ENCODE measurements around the gene SPSB3.

The SPSB3 gene

GRCh38 chr16:1773703-1774447 is 8.5 kb downstream of the SPSB3 start:
- DNase-seq = no peak

- peak; percentile 39 for DNase-seq
Measured at GRCh38 chr16:1772908-1773702, 9.3 kb downstream of the SPSB3 start, which contains the start of gene MRPS34. Gene MRPS34 (minus strand): TSS chr16:1773134. CDS start chr16:1773119, 15 bp downstream.

- peak; percentile 15 for DNase-seq
Measured at GRCh38 chr16:1772362-1772907, 9.9 kb downstream of the SPSB3 start, which contains the start of gene EME2. Gene EME2 (plus strand): TSS chr16:1772810. CDS start chr16:1773228, 418 bp downstream.

GRCh38 chr16:1771864-1772361 is 10.5 kb downstream of the SPSB3 start:
- no peak for DNase-seq

- DNase-seq = no peak
Measured at GRCh38 chr16:1771188-1771863, 11.0 kb downstream of the SPSB3 start, which contains the start of gene NME3. Gene NME3 (minus strand): TSS chr16:1771543. CDS start chr16:1771534, 9 bp downstream.

GRCh38 chr16:1770328-1771187 is 11.8 kb downstream of the SPSB3 start:
- DNase-seq = no peak

- no peak for DNase-seq
Measured at GRCh38 chr16:1769402-1770300, 12.7 kb downstream of the SPSB3 start.

GRCh38 chr16:1768767-1769401 is 13.5 kb downstream of the SPSB3 start:
- DNase-seq = no peak

- DNase-seq = no peak
Measured at GRCh38 chr16:1768061-1768766, 14.2 kb downstream of the SPSB3 start.

- no peak for DNase-seq
Measured at GRCh38 chr16:1767116-1767994, 15.0 kb downstream of the SPSB3 start.

- DNase-seq = no peak
Measured at GRCh38 chr16:1766701-1767100, 15.7 kb downstream of the SPSB3 start.

GRCh38 chr16:1766231-1766630 is 16.1 kb downstream of the SPSB3 start:
- no peak for DNase-seq

- no peak for DNase-seq
Measured at GRCh38 chr16:1765826-1766225, 16.5 kb downstream of the SPSB3 start.

- DNase-seq = no peak
Measured at GRCh38 chr16:1764971-1765370, 17.4 kb downstream of the SPSB3 start.

GRCh38 chr16:1763521-1764511 is 18.6 kb downstream of the SPSB3 start:
- peak; percentile 13 for DNase-seq

- DNase-seq = no peak
Measured at GRCh38 chr16:1762879-1763520, 19.4 kb downstream of the SPSB3 start.
